Left ventricle myocardium superior (tissue), 1 donor: ENCODE measurements around the gene CIPC. TPM values are rescaled to one million over a fixed set of nuclear protein-coding genes. Genes with fewer than 3 reads are reported as not detected.

Experiments used
- total RNA-seq: library from RNA; stranded (reverse); fragmentation: NEBNext Ultra II Directional; extraction: Animal tissue kit (Norgen Biotek cat#: 25700); gene quantifications from one replicate; pipeline ENCODE4 v1.2.1, GENCODE V29; 2021
- donor health status: DM: no; HTN: yes; CAD: no; lungs with severe emphysema.

Gene CIPC
- total RNA-seq, 1 donor from 2014 or later = 89.7 TPM

Other genes with a start within 250 kb of the CIPC start
- 42.8 TPM for gene IRF2BPL, start 69.5 kb upstream of the CIPC start, total RNA-seq
- gene ZDHHC22, start 43.5 kb downstream of the CIPC start, total RNA-seq = not detected
- 1.9 TPM for gene TMEM63C, start 83.5 kb downstream of the CIPC start, total RNA-seq
- not detected for gene NGB, start 172.9 kb downstream of the CIPC start, total RNA-seq
- 17.5 TPM for gene POMT2, start 222.6 kb downstream of the CIPC start, total RNA-seq
- gene GSTZ1, start 222.8 kb downstream of the CIPC start, total RNA-seq = 13.5 TPM